ENCODE data around the gene ZDHHC23. TPM values are rescaled to one million over a fixed set of nuclear protein-coding genes. Genes with fewer than 3 reads are reported as not detected.
A peak's percentile ranks its signal among the peaks of the same experiment; 100 is the strongest.

ZDHHC23 gene
- total RNA-seq, 4 donors from 2014 or later: 15.7 to 27.2 (median 25.2) TPM

- Histone ChIP-seq H3K9me3 (no peaks in the 10 kb centered on the region), H3K27me3 (no peaks in the 10 kb centered on the region), H3K4me3 (no peak overlapping the region), H3K27ac (no peak overlapping the region), H3K36me3 (peaks cover 0 to 4% (median 0%) of the 10 kb centered on the region in 3 donors), H3K4me1 (no peaks in the 10 kb centered on the region)
- TF ChIP-seq POLR2A (IDR thresholded peaks at IDR 0.05): no peak
- TF ChIP-seq, protein P1, sequence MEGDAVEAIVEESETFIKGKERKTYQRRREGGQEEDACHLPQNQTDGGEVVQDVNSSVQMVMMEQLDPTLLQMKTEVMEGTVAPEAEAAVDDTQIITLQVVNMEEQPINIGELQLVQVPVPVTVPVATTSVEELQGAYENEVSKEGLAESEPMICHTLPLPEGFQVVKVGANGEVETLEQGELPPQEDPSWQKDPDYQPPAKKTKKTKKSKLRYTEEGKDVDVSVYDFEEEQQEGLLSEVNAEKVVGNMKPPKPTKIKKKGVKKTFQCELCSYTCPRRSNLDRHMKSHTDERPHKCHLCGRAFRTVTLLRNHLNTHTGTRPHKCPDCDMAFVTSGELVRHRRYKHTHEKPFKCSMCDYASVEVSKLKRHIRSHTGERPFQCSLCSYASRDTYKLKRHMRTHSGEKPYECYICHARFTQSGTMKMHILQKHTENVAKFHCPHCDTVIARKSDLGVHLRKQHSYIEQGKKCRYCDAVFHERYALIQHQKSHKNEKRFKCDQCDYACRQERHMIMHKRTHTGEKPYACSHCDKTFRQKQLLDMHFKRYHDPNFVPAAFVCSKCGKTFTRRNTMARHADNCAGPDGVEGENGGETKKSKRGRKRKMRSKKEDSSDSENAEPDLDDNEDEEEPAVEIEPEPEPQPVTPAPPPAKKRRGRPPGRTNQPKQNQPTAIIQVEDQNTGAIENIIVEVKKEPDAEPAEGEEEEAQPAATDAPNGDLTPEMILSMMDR (IDR thresholded peaks at IDR 0.05): peak; percentile 24 to 88 (median 73)
- DNase-seq: peak in 1 of 3 donors; percentile 65
These were observed 35.1 kb upstream of the ZDHHC23 start for GRCh38 chr3:113912552-113913236.

DNA sequence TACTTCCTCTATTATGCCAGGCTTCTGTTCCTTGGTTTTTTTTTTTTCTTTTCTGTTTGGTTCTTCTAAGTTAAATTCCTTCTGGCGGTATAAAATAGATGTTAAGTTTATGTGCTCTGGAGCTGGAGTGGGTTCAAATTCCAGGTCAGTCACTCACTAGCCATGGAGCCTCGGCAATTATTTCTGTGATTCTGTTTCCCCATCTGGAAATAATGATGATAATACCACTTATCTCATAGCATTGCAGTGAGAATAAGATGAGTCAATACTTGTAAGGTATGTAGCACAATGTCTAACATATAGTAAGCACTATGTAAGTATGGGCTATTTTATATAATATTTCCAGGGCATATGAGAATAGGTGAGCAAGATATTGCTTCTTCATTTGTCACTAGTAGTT is 33.2 kb upstream of the ZDHHC23 start:
- no peaks in the 10 kb centered on the region for H3K27me3 ChIP-seq
- TF ChIP-seq, protein P1 (IDR thresholded peaks at IDR 0.05): no peak
- no peak for TF ChIP-seq POLR2A (IDR thresholded peaks at IDR 0.05)
- H3K4me3 ChIP-seq: no peak overlapping the region
- no peak for DNase-seq
- peaks cover 0 to 4% (median 0%) of the 10 kb centered on the region in 3 donors for H3K36me3 ChIP-seq
- H3K4me1 ChIP-seq: no peaks in the 10 kb centered on the region
- no peak overlapping the region for H3K27ac ChIP-seq
- H3K9me3 ChIP-seq: no peaks in the 10 kb centered on the region

DNA sequence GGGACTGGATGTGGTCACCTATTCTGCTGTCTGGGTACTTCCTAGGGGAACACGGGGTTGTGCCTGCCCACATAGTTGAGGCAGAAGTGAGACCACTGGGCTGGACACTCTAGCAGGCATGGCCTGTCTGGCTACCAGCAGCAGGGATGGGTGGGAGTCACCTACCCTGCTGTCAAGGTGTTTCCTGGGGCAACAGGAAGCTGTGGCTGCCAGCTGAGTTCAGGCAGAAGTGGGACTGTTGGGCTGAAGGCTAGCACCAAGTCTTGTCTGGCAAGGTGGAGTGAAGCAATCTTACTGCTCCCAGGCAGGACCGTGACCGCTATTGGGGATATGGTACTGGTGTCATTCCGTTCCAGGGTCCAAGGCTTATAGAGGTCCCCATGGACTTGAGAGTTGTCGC is 20.3 kb upstream of the ZDHHC23 start:
- no peak overlapping the region for H3K4me3 ChIP-seq
- TF ChIP-seq, protein P1 (IDR thresholded peaks at IDR 0.05): no peak
- no peak for TF ChIP-seq POLR2A (IDR thresholded peaks at IDR 0.05)
- peaks cover 0 to 7% (median 0%) of the 10 kb centered on the region in 3 donors for H3K36me3 ChIP-seq

DNA sequence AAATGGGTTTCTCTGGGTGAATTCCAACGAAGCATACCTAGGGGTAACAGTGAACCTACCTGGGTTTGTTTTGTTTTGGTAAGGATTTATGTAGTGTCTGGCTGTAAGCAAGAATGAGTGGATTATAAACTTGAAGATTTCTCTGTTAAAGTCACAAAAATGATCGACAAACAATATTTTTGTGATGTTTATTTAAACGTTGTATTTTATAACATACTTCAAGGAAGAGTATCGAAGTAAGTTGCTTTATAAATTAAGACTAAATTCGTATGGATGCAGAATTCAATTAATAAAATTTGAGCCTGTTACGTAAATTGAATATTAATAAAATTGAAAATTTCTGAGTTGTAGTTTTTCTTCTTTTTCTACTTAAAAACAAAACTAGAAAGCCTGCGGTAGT is 982 bp upstream of the ZDHHC23 start:
- no peak for DNase-seq
- TF ChIP-seq, protein P1 (IDR thresholded peaks at IDR 0.05): no peak
- TF ChIP-seq POLR2A (IDR thresholded peaks at IDR 0.05): no peak
- H3K27ac ChIP-seq: peak overlapping the region in 1 of 4 donors; percentile 57

More for the DNA sequence above, 20.3 kb upstream of the ZDHHC23 start:
- peaks cover 0 to 10% (median 3%) of the 10 kb centered on the region in 4 donors for H3K9me3 ChIP-seq
- no peak overlapping the region for H3K27ac ChIP-seq
- H3K27me3 ChIP-seq: no peaks in the 10 kb centered on the region
- H3K4me1 ChIP-seq: no peaks in the 10 kb centered on the region
- DNase-seq: no peak

DNA sequence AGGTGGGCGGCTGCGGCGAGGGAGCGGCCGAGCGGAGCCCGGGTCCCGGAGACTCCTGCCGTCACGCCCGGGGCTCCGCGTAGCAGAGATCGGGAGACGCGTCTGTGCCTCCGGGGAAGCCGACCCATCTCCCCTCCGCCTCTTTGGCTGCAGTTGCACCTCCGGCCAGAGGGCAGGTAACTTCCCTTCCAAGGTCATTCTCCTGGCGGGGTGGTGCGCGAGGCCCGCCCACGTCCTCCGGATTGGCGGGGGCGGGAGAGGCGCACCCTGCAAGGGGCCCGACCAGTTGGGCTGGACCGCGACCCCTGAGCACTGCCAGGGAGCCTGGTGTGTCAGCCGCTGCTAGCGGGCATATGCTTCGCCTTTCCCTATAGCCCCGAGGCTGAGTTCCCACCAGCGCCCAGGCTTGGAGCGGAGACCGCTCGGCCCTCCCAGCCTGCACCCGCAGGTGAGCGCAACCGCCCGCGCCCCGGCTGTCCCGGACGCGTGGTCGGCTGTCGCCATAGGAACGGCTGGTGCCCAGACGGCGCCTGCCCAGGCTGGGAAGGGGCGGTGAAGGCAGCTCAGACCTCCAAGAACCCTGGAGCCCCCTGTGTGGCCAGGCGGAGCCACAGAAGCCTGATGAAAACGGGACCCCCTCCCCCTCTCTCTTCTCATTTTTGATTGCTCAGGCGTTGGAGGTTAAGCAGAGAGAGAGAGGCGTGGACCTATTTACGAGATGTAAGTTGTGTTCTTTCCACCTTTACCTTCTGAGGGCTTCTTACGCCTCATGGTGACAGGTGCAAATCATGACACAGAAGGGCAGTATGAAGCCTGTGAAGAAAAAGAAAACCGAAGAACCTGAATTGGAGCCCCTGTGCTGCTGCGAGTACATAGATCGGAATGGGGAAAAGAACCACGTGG is 453 bp downstream of the ZDHHC23 start:
- Histone ChIP-seq H3K9me3 (no peaks in the 10 kb centered on the region), H3K36me3 (peaks cover 0 to 10% (median 0%) of the 10 kb centered on the region in 3 donors), H3K27ac (peak overlapping the region; percentile 56 to 84 (median 65)), H3K27me3 (no peaks in the 10 kb centered on the region), H3K4me3 (peak overlapping the region; percentile 65 to 87 (median 86)), H3K4me1 (peaks cover 0 to 6% (median 0%) of the 10 kb centered on the region in 4 donors)
- peak; percentile 48 to 77 (median 69) for DNase-seq
- TF ChIP-seq, protein P1 (IDR thresholded peaks at IDR 0.05): peak in 2 of 6 experiments; percentile 15 to 23
- TF ChIP-seq POLR2A (IDR thresholded peaks at IDR 0.05): peak in 1 of 2 donors; percentile 49

More for the DNA sequence above, 982 bp upstream of the ZDHHC23 start:
- H3K4me1 ChIP-seq: peaks cover 0 to 6% (median 0%) of the 10 kb centered on the region in 4 donors
- H3K36me3 ChIP-seq: peaks cover 0 to 6% (median 0%) of the 10 kb centered on the region in 3 donors
- peak overlapping the region in 2 of 4 donors; percentile 86 to 87 for H3K4me3 ChIP-seq
- H3K9me3 ChIP-seq: no peaks in the 10 kb centered on the region
- H3K27me3 ChIP-seq: no peaks in the 10 kb centered on the region

Measured in Peyer's patch (tissue), 4 donors.